ENCODE data around the gene C3orf20. TPM values are rescaled to one million over a fixed set of nuclear protein-coding genes. Genes with fewer than 3 reads are reported as not detected.
A peak's percentile ranks its signal among the peaks of the same experiment; 100 is the strongest.

C3orf20 gene
- total RNA-seq (ENCODE audit: insufficient read depth, low replicate concordance): not detected

GRCh38 chr3:14674841-14675240 lies at the start of gene C3orf20:
TSS of gene C3orf20 (plus strand) at chr3:14675141. CDS start at chr3:14682714, 7,573 bp downstream.
- DNase-seq (ENCODE audit: low spot score): no peak

DNA sequence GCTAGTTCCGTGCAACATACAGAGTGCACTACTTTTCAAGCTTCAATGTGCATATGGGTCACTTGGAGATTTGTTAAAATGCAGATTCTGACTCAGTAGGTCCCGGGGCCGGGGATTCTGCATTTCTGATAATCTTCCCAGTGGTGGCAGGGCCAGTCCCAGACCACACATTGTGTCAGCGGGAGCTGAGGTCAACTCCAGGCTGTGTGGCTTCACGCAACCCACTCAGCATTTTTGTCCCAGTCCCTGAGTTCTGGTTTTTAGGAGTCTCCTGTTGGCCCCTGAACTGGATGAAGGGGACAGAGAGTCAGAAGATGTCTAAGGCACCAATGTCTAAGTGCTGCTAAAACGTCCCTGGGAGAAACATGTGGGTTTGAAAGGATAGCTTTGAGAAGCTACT lies 49.5 kb upstream of the C3orf20 start:
- DNase-seq (ENCODE audit: low spot score): no peak

GRCh38 chr3:14627815-14628214 lies 47.1 kb upstream of the C3orf20 start:
- DNase-seq (ENCODE audit: low spot score): no peak

DNA sequence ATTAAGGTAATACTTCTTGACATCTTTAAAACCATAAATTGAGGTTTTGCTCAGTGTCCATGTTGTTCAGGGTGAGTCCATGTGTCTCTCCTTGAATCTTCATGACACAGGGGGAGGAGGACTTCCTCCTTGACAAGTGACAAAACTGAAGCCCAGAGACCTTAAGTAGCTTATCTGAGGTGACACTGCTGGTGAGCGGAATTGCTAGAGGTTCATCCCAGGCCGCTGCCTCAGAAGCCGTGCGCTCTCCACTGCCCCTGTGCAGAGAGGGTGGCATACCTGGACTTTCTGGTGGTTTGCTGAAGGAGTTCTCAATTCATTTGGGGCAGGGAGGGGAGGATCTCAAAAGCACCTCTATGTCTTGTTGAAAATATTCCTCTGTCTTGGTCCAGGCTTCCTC lies 46.5 kb upstream of the C3orf20 start:
- no peak for DNase-seq (ENCODE audit: low spot score)

DNA sequence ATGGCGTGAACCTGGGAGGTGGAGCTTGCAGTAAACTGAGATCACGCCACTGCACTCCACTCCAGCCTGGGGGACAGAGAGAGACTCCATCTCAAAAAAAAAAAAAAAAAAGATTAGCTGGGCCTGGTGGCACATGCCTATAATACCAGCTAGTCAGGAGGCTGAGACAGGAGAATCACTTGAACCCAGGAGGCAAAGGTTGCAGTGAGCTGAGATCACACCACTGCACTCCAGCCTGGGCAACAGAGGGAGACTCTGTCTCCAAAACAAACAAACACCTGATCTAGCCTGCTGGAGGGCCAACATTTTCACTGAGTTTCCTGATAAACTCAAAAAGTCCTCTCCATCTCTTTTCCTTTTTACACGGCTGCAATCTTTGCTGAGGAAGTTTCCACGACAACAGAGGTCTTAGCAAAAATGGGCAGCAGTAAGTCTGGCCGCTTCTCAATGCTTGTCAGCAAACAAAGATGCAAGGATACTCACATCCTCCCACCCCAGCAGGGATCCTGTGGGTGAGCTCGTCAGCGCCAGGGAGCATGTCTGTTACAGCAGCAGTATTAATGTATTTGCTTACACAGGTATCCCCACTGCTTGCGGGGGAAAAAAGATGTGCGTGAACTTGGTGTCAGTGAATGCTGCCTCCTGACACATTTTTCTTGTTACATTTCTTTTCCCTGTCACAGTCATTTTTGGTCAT lies 44.4 kb upstream of the C3orf20 start:
- DNase-seq (ENCODE audit: low spot score): no peak

DNA sequence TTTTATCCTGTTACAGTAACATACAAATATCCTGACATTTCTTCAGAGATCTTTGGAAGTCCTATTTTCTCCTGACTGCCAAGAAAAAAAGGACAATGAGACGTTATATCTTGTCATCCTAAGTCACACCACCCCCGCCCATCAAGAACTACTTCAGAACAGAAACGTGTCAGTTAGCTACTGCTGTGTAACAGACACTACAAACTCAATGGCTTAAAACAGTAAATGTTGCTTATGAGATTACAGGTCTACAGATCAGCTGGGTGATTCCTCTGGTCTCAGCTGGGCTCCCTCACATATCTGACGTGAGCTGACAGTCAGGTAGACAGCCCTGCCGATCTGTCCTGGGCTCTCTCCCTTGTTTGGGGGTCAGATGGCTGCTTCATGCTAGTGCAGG lies 43.8 kb upstream of the C3orf20 start:
- DNase-seq (ENCODE audit: low spot score): no peak

DNA sequence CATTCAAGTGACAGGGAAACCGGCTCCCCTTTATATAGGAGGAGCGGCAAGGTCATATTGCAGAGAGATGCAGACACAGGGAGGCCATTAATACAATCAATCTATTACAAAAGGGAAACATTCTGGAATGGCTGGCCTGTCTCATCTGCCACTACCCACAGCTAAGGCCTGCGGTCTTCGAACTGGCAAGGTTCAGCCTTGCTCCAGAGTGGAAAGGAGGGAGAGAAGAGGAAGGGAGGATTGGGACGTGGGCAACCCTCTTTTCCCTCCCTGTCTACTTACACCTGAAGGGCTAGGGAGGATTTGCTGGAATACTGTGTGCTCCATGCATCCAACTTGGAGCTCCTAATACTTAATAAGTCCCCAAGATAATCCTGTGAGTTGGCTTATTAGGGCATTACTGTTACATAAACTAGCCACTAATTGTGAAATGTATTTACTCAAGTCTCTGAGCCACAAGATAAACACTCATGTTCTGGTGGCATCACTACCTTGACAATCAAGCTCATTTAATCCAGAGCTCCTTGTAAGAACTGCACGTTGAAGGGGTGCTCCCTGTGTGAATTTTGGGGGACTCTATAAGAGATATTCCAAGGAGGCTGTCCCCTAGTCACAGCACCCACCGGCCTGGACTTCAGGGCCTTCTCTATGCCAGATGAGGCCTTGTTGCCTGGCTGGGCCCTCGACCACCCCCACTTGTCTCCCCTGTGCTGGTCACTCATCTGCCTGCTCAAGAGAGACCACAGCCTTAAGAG lies 43.1 kb upstream of the C3orf20 start:
- no peak for DNase-seq (ENCODE audit: low spot score)

GRCh38 chr3:14632442-14632930 lies 42.5 kb upstream of the C3orf20 start:
- no peak for DNase-seq (ENCODE audit: low spot score)

GRCh38 chr3:14633417-14633816 lies 41.5 kb upstream of the C3orf20 start:
- no peak for DNase-seq (ENCODE audit: low spot score)

DNA sequence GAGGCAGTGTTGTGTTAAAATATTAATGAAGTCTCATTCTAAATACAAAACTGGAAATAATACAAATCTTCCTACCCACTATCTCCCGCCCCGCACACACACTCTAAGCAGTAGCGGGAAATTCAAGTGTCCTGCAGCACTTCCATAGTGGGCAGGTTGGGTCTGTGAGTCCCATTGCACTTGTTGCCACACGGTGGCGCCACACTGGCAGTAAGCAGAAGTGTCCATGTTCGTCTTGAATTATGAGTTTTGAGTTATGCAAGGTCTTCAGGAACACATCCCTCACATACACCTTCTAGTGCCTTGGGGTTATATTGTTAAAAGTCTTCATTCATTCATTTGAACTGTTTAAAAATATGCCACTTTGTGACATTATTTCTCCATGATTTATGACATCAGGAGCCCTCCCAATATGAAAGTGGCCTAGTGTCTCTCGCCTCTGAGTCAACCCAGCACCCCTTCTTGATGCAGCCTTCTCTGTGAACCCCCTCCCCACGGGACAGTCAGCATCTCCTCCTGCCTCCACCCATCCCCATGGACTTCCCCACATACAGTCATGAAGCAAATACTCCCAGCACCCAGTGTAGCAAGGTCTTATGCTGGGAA lies 41.0 kb upstream of the C3orf20 start:
- DNase-seq (ENCODE audit: low spot score): peak; percentile 26

DNA sequence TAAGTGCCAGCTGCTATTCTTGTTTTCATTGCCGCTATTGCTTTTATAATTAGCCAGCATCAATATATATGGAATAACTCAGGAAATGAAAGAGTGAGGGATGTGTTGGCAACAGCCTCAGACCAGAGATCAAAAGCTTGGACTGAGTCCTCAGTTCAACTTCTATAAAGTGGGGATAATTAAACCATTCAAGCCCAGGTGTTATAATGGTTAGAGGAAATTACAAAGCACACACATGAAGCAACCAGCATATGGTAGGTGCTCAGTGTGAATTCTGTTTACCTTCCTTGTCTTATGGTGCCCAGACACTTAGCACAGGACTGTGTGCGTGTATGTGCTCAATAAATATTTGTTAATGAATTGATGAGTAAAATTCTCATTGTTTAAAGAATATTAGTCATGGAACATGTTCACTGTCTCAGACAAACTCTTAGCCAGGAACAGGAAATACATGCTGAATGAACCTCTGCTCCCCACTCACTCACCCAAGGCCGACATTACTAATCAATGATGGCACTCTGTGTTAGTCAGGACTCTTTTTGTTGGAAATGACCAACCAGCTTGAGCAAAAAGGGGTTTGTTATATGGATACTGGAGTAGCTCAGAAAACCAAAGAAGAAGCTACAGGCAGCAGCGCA lies 40.1 kb upstream of the C3orf20 start:
- DNase-seq (ENCODE audit: low spot score): no peak

DNA sequence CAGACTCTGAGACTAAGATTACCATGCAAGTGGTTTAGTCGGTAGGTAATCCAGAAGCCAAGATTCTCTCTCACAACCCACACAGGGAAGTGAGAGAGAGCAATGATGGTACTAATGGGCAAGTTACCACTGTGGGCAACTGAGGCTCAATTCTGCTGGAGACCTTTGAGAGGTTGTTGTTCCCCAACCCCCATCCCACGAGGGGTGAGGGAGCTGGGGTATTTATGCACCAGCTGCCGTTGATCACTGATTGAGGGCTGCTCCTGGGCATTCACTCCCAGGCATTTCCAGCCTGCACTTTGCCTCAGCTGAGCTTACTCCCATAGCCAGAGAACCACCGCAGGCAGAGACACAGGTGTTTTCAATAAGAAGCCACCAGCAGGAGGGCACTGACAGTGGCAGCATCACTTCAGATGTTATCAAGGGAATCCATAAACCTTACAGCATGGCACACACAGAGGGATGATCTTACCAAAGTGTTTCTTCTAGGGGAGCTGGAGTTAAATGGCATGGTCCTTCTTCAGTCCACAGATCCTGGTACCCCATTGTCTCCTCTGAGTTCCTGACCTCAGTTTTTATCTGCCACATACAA lies 38.3 kb upstream of the C3orf20 start:
- DNase-seq (ENCODE audit: low spot score): no peak

DNA sequence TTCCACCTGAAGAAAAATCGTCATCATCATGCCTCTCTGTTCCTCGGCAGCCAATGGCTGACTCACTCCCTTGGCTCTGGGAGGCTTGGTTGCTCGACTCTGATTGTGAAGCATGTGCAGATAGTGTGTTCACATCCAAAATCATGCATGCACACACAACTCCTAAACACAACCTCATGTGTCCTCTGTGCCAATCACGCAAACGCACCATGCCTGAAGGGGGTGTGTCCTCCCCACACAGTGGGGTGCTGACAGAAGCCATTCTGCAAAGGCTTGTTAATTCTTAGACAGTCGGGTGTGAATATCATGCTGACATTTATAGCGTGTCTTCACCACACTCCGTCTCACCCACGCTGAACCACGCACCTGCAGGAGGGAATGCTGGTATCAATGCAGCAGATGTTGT lies 34.8 kb upstream of the C3orf20 start:
- DNase-seq (ENCODE audit: low spot score): no peak

DNA sequence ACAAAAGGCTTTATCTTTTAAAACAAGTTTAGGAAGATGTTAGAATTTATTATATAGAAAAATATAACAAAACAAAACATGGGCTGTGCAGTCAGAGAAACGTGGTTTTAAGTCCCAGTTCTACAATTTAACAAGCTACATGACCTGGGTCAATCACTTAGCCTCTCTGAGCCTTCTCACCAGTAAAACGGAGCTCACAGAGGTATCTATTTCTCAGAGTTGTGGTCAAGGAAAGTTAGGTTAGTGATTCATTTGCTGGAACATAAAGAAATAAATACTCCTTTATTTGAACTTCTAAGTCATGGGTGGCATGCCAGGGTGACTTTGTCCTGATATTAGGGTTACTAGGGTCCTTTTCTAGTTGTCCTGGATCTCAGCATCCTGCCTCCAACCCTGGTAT lies 34.2 kb upstream of the C3orf20 start:
- DNase-seq (ENCODE audit: low spot score): no peak

DNA sequence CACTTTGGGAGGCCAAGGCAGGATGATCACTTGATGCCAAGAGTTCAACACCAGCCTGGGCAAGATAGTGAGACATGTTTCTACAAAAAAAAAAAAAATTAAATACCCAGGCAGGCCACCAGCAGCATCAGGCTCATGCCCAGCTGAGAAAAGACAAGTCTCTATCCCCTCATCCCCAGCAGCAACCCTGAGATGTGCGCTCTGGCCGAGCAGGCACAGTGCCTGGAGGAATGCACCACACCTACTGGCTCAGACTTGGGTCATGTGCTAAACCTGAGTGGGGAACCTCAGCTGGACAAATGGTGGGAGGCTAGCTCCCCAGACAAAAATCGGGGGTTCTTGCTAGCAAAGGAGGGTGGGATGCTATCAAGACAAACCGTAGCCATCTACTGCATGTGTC lies 33.6 kb upstream of the C3orf20 start:
- no peak for DNase-seq (ENCODE audit: low spot score)

- no peak for DNase-seq (ENCODE audit: low spot score)
Measured at GRCh38 chr3:14645453-14645852, 29.5 kb upstream of the C3orf20 start.

GRCh38 chr3:14646131-14646573 lies 28.8 kb upstream of the C3orf20 start:
- no peak for DNase-seq (ENCODE audit: low spot score)

DNA sequence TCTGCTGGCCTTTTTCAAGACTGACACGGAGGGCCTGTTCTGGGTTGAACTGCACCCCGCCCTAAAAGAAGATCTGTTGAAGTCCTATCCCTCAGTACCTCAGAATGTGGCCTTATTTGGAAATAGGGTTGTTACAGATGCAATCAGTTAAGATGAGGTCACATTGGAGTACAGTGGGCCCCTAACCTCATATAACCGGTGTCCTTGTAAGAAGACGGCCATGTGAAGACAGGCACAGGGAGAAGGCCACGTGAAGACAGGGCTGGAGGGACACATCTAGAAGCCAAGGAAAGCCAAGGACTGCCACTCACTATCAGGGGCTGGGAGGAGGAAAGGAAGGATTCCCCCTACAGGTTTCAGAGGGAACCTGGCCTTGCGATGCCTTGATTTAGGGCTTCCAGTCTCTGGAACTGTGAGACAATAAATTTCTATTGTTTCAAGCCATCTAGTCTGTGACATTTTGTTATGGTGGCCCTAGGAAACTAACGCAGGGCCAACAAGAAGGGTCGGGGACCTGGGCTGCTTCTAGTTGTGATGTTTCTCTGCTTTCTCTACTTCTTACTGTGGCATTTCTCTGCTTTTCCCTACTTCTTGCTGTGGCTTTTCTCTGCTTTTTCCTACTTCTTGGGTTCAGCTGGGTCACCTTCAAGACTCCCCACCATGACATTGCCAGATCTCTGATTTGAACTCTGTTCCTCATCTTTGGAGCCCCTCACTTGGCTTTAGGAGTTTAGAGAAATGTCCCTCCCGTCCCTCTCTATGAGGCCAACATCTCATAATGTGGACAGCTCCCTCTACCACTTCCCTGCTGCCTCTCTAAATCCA lies 28.1 kb upstream of the C3orf20 start:
- DNase-seq (ENCODE audit: low spot score): no peak

- no peak for DNase-seq (ENCODE audit: low spot score)
Measured at GRCh38 chr3:14647976-14648955, 26.7 kb upstream of the C3orf20 start.

- no peak for DNase-seq (ENCODE audit: low spot score)
Measured at GRCh38 chr3:14649466-14649865, 25.5 kb upstream of the C3orf20 start.

Measured in umbilical cord (tissue), 2 donors.